ENCODE results near the gene NES. TPM values are rescaled to one million over a fixed set of nuclear protein-coding genes. Genes with fewer than 3 reads are reported as not detected.

The NES gene
- total and polyA plus RNA-seq, 10 donors, result 4.3 to 146 (median 52.3) TPM

- Histone ChIP-seq H3K4me1 (peaks cover 46 to 77% (median 71%) of the 10 kb centered on the region in 6 donors), H3K4me3 (no peak overlapping the region), H3K9me3 (no peaks in the 10 kb centered on the region), H3K27ac (no peak overlapping the region), H3K36me3 (no peaks in the 10 kb centered on the region), H3K27me3 (replicated peaks in 1 of 7) (peaks cover 0 to 47% (median 16%) of the 10 kb centered on the region in 7 donors)
- intact Hi-C loops (cut with DNase I; ENCODE audit: low total_unique reads), result no loop called here
- TF ChIP-seq POLR2A (IDR thresholded peaks at IDR 0.05), result no peak
- TF ChIP-seq POLR2AphosphoS5 (IDR thresholded peaks at IDR 0.05), result no peak
- TF ChIP-seq CTCF (IDR thresholded peaks at IDR 0.05 in 8 of 11, conservative IDR thresholded peaks at IDR 0.05 in 3 of 11), result no peak
- 82 to 97% (median 87%) methylated on average over 7 to 14 of the region's 14 CpGs for WGBS, 5 donors
- no peak for DNase-seq
These were observed 18.7 kb downstream of the NES start for GRCh38 chr1:156658496-156658895.

GRCh38 chr1:156657741-156658319 is 19.4 kb downstream of the NES start:
- TF ChIP-seq CTCF (IDR thresholded peaks at IDR 0.05 in 8 of 11, conservative IDR thresholded peaks at IDR 0.05 in 3 of 11) (peak in 5 of 11 experiments; percentile 1 to 60 (median 55)), POLR2AphosphoS5 (IDR thresholded peaks at IDR 0.05) (no peak)
- 9 to 14% (median 13%) methylated on average over 15 of the region's 15 CpGs for WGBS, 5 donors
- no peaks in the 10 kb centered on the region for H3K36me3 ChIP-seq
- peaks cover 0 to 54% (median 16%) of the 10 kb centered on the region in 7 donors for H3K27me3 ChIP-seq (replicated peaks in 1 of 7)
- peaks cover 43 to 71% (median 64%) of the 10 kb centered on the region in 6 donors for H3K4me1 ChIP-seq
- no peak overlapping the region for H3K27ac ChIP-seq
- no peaks in the 10 kb centered on the region for H3K9me3 ChIP-seq
- DNase-seq, result no peak
- H3K4me3 ChIP-seq, result peak overlapping the region in 4 of 8 donors; percentile 26 to 65 (median 36)
- intact Hi-C loops (cut with DNase I; ENCODE audit: low total_unique reads), result no loop called here

- peaks cover 0 to 61% (median 20%) of the 10 kb centered on the region in 7 donors for H3K27me3 ChIP-seq (replicated peaks in 1 of 7)
- peak; percentile 93 for DNase-seq
- peaks cover 35 to 63% (median 57%) of the 10 kb centered on the region in 6 donors for H3K4me1 ChIP-seq
- no peaks in the 10 kb centered on the region for H3K9me3 ChIP-seq
- TF ChIP-seq POLR2A (IDR thresholded peaks at IDR 0.05), result no peak
- TF ChIP-seq POLR2AphosphoS5 (IDR thresholded peaks at IDR 0.05), result peak in 2 of 3 donors; percentile 27 to 47
- peak; percentile 65 to 96 (median 90) for TF ChIP-seq CTCF (IDR thresholded peaks at IDR 0.05 in 8 of 11, conservative IDR thresholded peaks at IDR 0.05 in 3 of 11)
- H3K4me3 ChIP-seq, result peak overlapping the region in 7 of 8 donors; percentile 16 to 65 (median 27)
- no peaks in the 10 kb centered on the region for H3K36me3 ChIP-seq
- intact Hi-C loops (cut with DNase I; ENCODE audit: low total_unique reads), result no loop called here
- H3K27ac ChIP-seq, result no peak overlapping the region
- 1 to 4% (median 1%) methylated on average over 48 to 54 of the region's 54 CpGs for WGBS, 5 donors
These were observed 20.1 kb downstream of the NES start for GRCh38 chr1:156656806-156657740.

Data from spleen (tissue), 11 donors.